Stimulated activated CD4-positive, alpha-beta T cell treated with anti-CD3 and anti-CD28 coated beads, TNF-alpha, amount 100 ng/mL, for 24 hours (primary cell): ENCODE results near the gene RIMBP2.

Experiments used
- DNase-seq, 3 experiments: peaks; one replicate each; pipeline ENCODE4 v3.0.0-alpha.2; 2020; ENCODE audit warnings: low read depth in 3 of 3

The RIMBP2 gene

GRCh38 chr12:130485291-130486145, 230.6 kb downstream of the RIMBP2 start:
- no peak for DNase-seq

GRCh38 chr12:130484221-130484620, 231.9 kb downstream of the RIMBP2 start:
- no peak for DNase-seq

GRCh38 chr12:130483616-130484180, 232.4 kb downstream of the RIMBP2 start:
- no peak for DNase-seq

- DNase-seq: no peak
These were observed 233.7 kb downstream of the RIMBP2 start for GRCh38 chr12:130482448-130482847.

GRCh38 chr12:130481392-130481879, 234.7 kb downstream of the RIMBP2 start:
- DNase-seq: no peak

GRCh38 chr12:130480887-130481286, 235.2 kb downstream of the RIMBP2 start:
- no peak for DNase-seq

GRCh38 chr12:130480231-130480630, 235.9 kb downstream of the RIMBP2 start:
- no peak for DNase-seq

- DNase-seq: no peak
These were observed 236.5 kb downstream of the RIMBP2 start for GRCh38 chr12:130479401-130480125.

- no peak for DNase-seq
These were observed 237.3 kb downstream of the RIMBP2 start for GRCh38 chr12:130478786-130479185.

GRCh38 chr12:130477701-130478100, 238.4 kb downstream of the RIMBP2 start:
- no peak for DNase-seq

GRCh38 chr12:130477266-130477665, 238.8 kb downstream of the RIMBP2 start:
- no peak for DNase-seq

- DNase-seq: no peak
These were observed 239.5 kb downstream of the RIMBP2 start for GRCh38 chr12:130476451-130477135.

GRCh38 chr12:130474599-130475269, 241.4 kb downstream of the RIMBP2 start:
- no peak for DNase-seq

GRCh38 chr12:130473266-130473665, 242.8 kb downstream of the RIMBP2 start:
- no peak for DNase-seq

- no peak for DNase-seq
These were observed 245.1 kb downstream of the RIMBP2 start for GRCh38 chr12:130470969-130471368.

- no peak for DNase-seq
These were observed 246.5 kb downstream of the RIMBP2 start for GRCh38 chr12:130469552-130469951.

GRCh38 chr12:130468700-130469245, 247.3 kb downstream of the RIMBP2 start:
- no peak for DNase-seq

- no peak for DNase-seq
These were observed 247.9 kb downstream of the RIMBP2 start for GRCh38 chr12:130468186-130468585.

GRCh38 chr12:130465626-130466025, 250.5 kb downstream of the RIMBP2 start:
- no peak for DNase-seq

GRCh38 chr12:130465046-130465445, 251.1 kb downstream of the RIMBP2 start:
- DNase-seq: no peak
